Skeletal muscle tissue (tissue), 4 donors: Measurements from ENCODE around the gene PLPP1. TPM values are rescaled to one million over a fixed set of nuclear protein-coding genes. Genes with fewer than 3 reads are reported as not detected.
"Not testable (repeated sequence)": the region's sequence is repeated elsewhere in the genome, so short reads cannot be mapped to it uniquely, and the experiment has no call there.

Source experiments
- H3K27ac ChIP-seq: one replicate; pipeline ENCODE4 v1.7.0; 2013; ENCODE audit warnings: mild to moderate bottlenecking, low read depth, low read length, inconsistent platforms
- H3K27me3 ChIP-seq, 3 donors: one replicate each; pipeline ENCODE4 v1.7.0; 2013; ENCODE audit warnings: low read length in 3 of 3; ENCODE audit not compliant: control insufficient read depth in 3 of 3, insufficient read depth in 3 of 3
- H3K36me3 ChIP-seq, 3 donors: one replicate each; pipeline ENCODE4 v1.7.0; 2013; ENCODE audit warnings: low read length in 3 of 3; ENCODE audit not compliant: control insufficient read depth in 3 of 3, insufficient read depth in 3 of 3
- H3K4me1 ChIP-seq, 3 donors: one replicate each; pipeline ENCODE4 v1.7.0; 2013; ENCODE audit warnings: low read length in 3 of 3, mild to moderate bottlenecking in 3 of 3; ENCODE audit not compliant: control insufficient read depth in 3 of 3, insufficient read depth in 3 of 3
- H3K4me3 ChIP-seq, 3 donors: one replicate each; pipeline ENCODE4 v1.7.0; 2013; ENCODE audit warnings: low read length in 3 of 3
- H3K9ac ChIP-seq, 3 donors: one replicate each; pipeline ENCODE4 v1.7.0; 2013; ENCODE audit warnings: low read length in 3 of 3, mild to moderate bottlenecking in 3 of 3, moderate library complexity in 2 of 3, low read depth in 1 of 3
- H3K9me3 ChIP-seq, 3 donors: one replicate each; pipeline ENCODE4 v1.7.0; 2013; ENCODE audit warnings: low read length in 3 of 3; ENCODE audit not compliant: control insufficient read depth in 3 of 3
- total RNA-seq: library from RNA; depleted of rRNA; stranded (reverse); fragments of >200 nt; gene quantifications from one replicate; pipeline ENCODE4 v1.2.3, GENCODE V29; 2014
- donor health status: Osteomylitis.

Gene PLPP1
- total RNA-seq, 1 donor from 2014 or later: 101 TPM

- no peaks in the 10 kb centered on the region for H3K9me3 ChIP-seq
- H3K4me3 ChIP-seq: no peak overlapping the region
- H3K9ac ChIP-seq: no peak overlapping the region
- H3K27me3 ChIP-seq: no peaks in the 10 kb centered on the region
- no peak overlapping the region for H3K27ac ChIP-seq
- peaks cover 0 to 9% (median 0%) of the 10 kb centered on the region in 3 donors for H3K4me1 ChIP-seq
- no peaks in the 10 kb centered on the region for H3K36me3 ChIP-seq
These were observed 16.6 kb upstream of the PLPP1 start for GRCh38 chr5:55551358-55551757.

- no peak overlapping the region for H3K27ac ChIP-seq
- H3K4me1 ChIP-seq: no peaks in the 10 kb centered on the region
- no peak overlapping the region for H3K9ac ChIP-seq
- no peaks in the 10 kb centered on the region for H3K27me3 ChIP-seq
- no peak overlapping the region for H3K4me3 ChIP-seq
- H3K36me3 ChIP-seq: no peaks in the 10 kb centered on the region
- H3K9me3 ChIP-seq: no peaks in the 10 kb centered on the region
These were observed 13.0 kb upstream of the PLPP1 start for GRCh38 chr5:55547781-55548180.

- Histone ChIP-seq H3K4me1 (no peaks in the 10 kb centered on the region), H3K27me3 (no peaks in the 10 kb centered on the region), H3K36me3 (no peaks in the 10 kb centered on the region), H3K9ac (no peak overlapping the region), H3K4me3 (no peak overlapping the region), H3K9me3 (no peaks in the 10 kb centered on the region), H3K27ac (no peak overlapping the region)
These were observed 12.2 kb upstream of the PLPP1 start for GRCh38 chr5:55546947-55547346.

GRCh38 chr5:55544341-55544740 lies 9.6 kb upstream of the PLPP1 start:
- Histone ChIP-seq H3K36me3 (no peaks in the 10 kb centered on the region), H3K27me3 (no peaks in the 10 kb centered on the region), H3K4me3 (no peak overlapping the region), H3K9me3 (no peaks in the 10 kb centered on the region), H3K4me1 (no peaks in the 10 kb centered on the region), H3K27ac (no peak overlapping the region), H3K9ac (no peak overlapping the region)

GRCh38 chr5:55541056-55541635 lies 6.4 kb upstream of the PLPP1 start:
- H3K4me1 ChIP-seq: peaks cover 0 to 3% (median 0%) of the 10 kb centered on the region in 3 donors
- no peaks in the 10 kb centered on the region for H3K9me3 ChIP-seq

GRCh38 chr5:55540525-55540924 lies 5.8 kb upstream of the PLPP1 start:
- no peak overlapping the region for H3K9ac ChIP-seq
- no peaks in the 10 kb centered on the region for H3K9me3 ChIP-seq
- H3K36me3 ChIP-seq: no peaks in the 10 kb centered on the region
- peaks cover 0 to 5% (median under 1%) of the 10 kb centered on the region in 3 donors for H3K4me1 ChIP-seq
- H3K27me3 ChIP-seq: no peaks in the 10 kb centered on the region
- H3K27ac ChIP-seq: no peak overlapping the region
- no peak overlapping the region for H3K4me3 ChIP-seq

More at GRCh38 chr5:55541056-55541635, 6.4 kb upstream of the PLPP1 start:
- Histone ChIP-seq H3K27me3 (no peaks in the 10 kb centered on the region), H3K36me3 (no peaks in the 10 kb centered on the region), H3K4me3 (no peak overlapping the region), H3K9ac (no peak overlapping the region), H3K27ac (no peak overlapping the region)

GRCh38 chr5:55540024-55540423 lies 5.3 kb upstream of the PLPP1 start:
- Histone ChIP-seq H3K4me3 (no peak overlapping the region), H3K9ac (no peak overlapping the region), H3K36me3 (no peaks in the 10 kb centered on the region), H3K9me3 (no peaks in the 10 kb centered on the region), H3K27ac (no peak overlapping the region), H3K4me1 (peaks cover 3 to 10% (median 5%) of the 10 kb centered on the region in 3 donors), H3K27me3 (no peaks in the 10 kb centered on the region)

- peaks cover 3 to 10% (median 5%) of the 10 kb centered on the region in 3 donors for H3K4me1 ChIP-seq
- peak overlapping the region in 1 of 3 donors; percentile 57 for H3K4me3 ChIP-seq
- H3K9me3 ChIP-seq: no peaks in the 10 kb centered on the region
- H3K9ac ChIP-seq: peak overlapping the region in 1 of 3 donors; percentile 3
- H3K27me3 ChIP-seq: no peaks in the 10 kb centered on the region
- H3K36me3 ChIP-seq: no peaks in the 10 kb centered on the region
- H3K27ac ChIP-seq: no peak overlapping the region
These were observed 3.9 kb upstream of the PLPP1 start for GRCh38 chr5:55538661-55539060.

GRCh38 chr5:55537315-55537714 lies 2.6 kb upstream of the PLPP1 start:
- not testable (repeated sequence) for H3K4me3 ChIP-seq, H3K9ac ChIP-seq, H3K27me3 ChIP-seq, H3K27ac ChIP-seq, H3K9me3 ChIP-seq, H3K36me3 ChIP-seq
- peaks cover 3 to 13% (median 5%) of the 10 kb centered on the region in 3 donors for H3K4me1 ChIP-seq

GRCh38 chr5:55535199-55535905 lies 588 bp upstream of the PLPP1 start:
- peak overlapping the region; percentile 80 for H3K27ac ChIP-seq
- no peaks in the 10 kb centered on the region for H3K27me3 ChIP-seq
- no peaks in the 10 kb centered on the region for H3K9me3 ChIP-seq
- peaks cover 6 to 13% (median 10%) of the 10 kb centered on the region in 3 donors for H3K4me1 ChIP-seq
- peak overlapping the region; percentile 88 to 93 (median 93) for H3K9ac ChIP-seq
- H3K36me3 ChIP-seq: peaks cover 0 to 4% (median 3%) of the 10 kb centered on the region in 3 donors
- peak overlapping the region; percentile 94 to 96 (median 95) for H3K4me3 ChIP-seq
